ENCODE data around the gene SURF6. TPM values are rescaled to one million over a fixed set of nuclear protein-coding genes. Genes with fewer than 3 reads are reported as not detected.

Gene SURF6
- total RNA-seq, 2 experiments from 2014 or later, result 19.2 to 27.8 TPM

DNA sequence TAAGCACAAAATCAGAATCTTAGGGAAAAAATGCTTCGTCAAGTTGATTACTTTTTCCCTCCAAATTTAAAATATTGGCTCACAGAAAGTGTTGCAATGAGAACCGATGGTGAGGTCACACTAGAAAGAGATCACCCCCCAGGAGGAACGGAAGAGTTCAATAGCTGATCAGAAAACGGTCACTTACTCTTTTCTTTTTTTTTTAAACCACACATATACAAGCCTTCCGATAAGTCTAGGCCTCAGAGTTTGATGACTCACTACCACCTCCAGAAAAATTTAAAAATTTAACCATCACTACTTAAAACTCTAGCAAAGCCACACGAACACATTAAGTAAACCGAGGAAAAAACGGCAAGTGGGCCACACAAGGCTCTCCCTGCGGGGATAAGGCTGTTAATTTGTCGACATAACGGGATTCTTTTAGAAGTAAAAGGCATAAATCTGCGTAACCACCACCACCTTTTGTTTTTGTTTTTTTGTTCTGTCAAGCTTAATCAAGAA lies 38.7 kb upstream of the SURF6 start:
- intact Hi-C loops (cut with micrococcal nuclease; ENCODE audit: unreplicated experiment), result loop anchor here (2.0 kb wide), 1 partner anchor 38 kb away; the partner anchor contains the start of gene SURF6
- Histone ChIP-seq H3K4me1 (ENCODE audit: insufficient read depth, low read length, poor library complexity, severe bottlenecking) (peaks cover 36% of the 10 kb centered on the region), H3K27ac (ENCODE audit: low read depth, low read length, poor library complexity, severe bottlenecking) (peak overlapping the region; percentile 67), H3K36me3 (ENCODE audit: insufficient read depth, low read length) (peaks cover 40% of the 10 kb centered on the region), H3K9me3 (ENCODE audit: low read length) (no peaks in the 10 kb centered on the region), H3K79me2 (ENCODE audit: insufficient read depth, low read depth, low read length) (peaks cover 62% of the 10 kb centered on the region), H3K9me2 (ENCODE audit: insufficient read depth, low read length) (no peaks in the 10 kb centered on the region), H4K20me1 (ENCODE audit: insufficient read depth, low read length) (peaks cover 22% of the 10 kb centered on the region), H3K4me3 (ENCODE audit: low read depth, low read length, poor library complexity, severe bottlenecking) (peak overlapping the region; percentile 91), H3K4me2 (ENCODE audit: low read length) (peak overlapping the region; percentile 94), H2AFZ (ENCODE audit: low read length) (no peak overlapping the region)
- no TSS peak for BruUV-seq (replicated peaks)
- DNase-seq (ENCODE audit: low spot score), result no peak
- TF ChIP-seq, protein P1, sequence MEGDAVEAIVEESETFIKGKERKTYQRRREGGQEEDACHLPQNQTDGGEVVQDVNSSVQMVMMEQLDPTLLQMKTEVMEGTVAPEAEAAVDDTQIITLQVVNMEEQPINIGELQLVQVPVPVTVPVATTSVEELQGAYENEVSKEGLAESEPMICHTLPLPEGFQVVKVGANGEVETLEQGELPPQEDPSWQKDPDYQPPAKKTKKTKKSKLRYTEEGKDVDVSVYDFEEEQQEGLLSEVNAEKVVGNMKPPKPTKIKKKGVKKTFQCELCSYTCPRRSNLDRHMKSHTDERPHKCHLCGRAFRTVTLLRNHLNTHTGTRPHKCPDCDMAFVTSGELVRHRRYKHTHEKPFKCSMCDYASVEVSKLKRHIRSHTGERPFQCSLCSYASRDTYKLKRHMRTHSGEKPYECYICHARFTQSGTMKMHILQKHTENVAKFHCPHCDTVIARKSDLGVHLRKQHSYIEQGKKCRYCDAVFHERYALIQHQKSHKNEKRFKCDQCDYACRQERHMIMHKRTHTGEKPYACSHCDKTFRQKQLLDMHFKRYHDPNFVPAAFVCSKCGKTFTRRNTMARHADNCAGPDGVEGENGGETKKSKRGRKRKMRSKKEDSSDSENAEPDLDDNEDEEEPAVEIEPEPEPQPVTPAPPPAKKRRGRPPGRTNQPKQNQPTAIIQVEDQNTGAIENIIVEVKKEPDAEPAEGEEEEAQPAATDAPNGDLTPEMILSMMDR (conservative IDR thresholded peaks at IDR 0.05; ENCODE audit: low read length), result no peak
- TF ChIP-seq EZH2phosphoT487 (IDR thresholded peaks at IDR 0.05; ENCODE audit: borderline replicate concordance, low read depth, low read length), result no peak
- POLR2A ChIA-PET, result interaction anchor here (1.0 to 1.4 kb wide), 2 partner anchors 21 to 105 kb away, joined by 4 to 5 read pairs; no protein-coding TSS in a partner anchor
- CTCF ChIA-PET (ENCODE audit: unreplicated experiment), result interaction anchor here (1.0 kb wide), 1 partner anchor 18 kb away, joined by 3 read pairs; no protein-coding TSS in a partner anchor

DNA sequence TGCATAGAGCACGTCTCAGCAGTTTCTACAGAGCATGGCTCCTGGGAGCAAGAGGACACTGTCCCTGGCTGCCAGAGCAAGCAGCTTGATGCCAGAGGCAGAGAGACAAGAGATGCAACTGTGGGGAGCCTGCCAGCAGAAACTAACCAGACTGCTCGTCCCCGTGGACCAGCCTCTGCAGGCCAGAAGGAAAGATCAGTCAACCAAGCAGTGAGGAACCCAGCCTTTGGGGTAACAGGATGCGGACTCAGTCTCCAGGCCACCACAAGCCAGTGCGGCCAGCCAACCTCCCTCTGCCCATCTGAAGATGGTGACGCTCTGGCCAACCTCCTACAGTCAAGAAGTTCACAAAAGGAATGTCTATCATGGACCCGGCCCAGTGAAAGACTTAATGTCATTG lies 36.2 kb upstream of the SURF6 start:
- ChIA-PET CTCF (ENCODE audit: unreplicated experiment) (no interaction called here), POLR2A (no interaction called here)
- peaks cover 22% of the 10 kb centered on the region for H4K20me1 ChIP-seq (ENCODE audit: insufficient read depth, low read length)
- DNase-seq (ENCODE audit: low spot score), result no peak
- H3K9me3 ChIP-seq (ENCODE audit: low read length), result no peaks in the 10 kb centered on the region
- no peak overlapping the region for H3K4me3 ChIP-seq (ENCODE audit: low read depth, low read length, poor library complexity, severe bottlenecking)
- H2AFZ ChIP-seq (ENCODE audit: low read length), result no peak overlapping the region
- H3K36me3 ChIP-seq (ENCODE audit: insufficient read depth, low read length), result peaks cover 60% of the 10 kb centered on the region
- peaks cover 76% of the 10 kb centered on the region for H3K79me2 ChIP-seq (ENCODE audit: insufficient read depth, low read depth, low read length)
- no peaks in the 10 kb centered on the region for H3K9me2 ChIP-seq (ENCODE audit: insufficient read depth, low read length)
- no TSS peak for BruUV-seq (replicated peaks)
- H3K4me1 ChIP-seq (ENCODE audit: insufficient read depth, low read length, poor library complexity, severe bottlenecking), result peaks cover 36% of the 10 kb centered on the region
- no peak for TF ChIP-seq EZH2phosphoT487 (IDR thresholded peaks at IDR 0.05; ENCODE audit: borderline replicate concordance, low read depth, low read length)
- TF ChIP-seq, protein P1 (conservative IDR thresholded peaks at IDR 0.05; ENCODE audit: low read length), result no peak
- no peak overlapping the region for H3K27ac ChIP-seq (ENCODE audit: low read depth, low read length, poor library complexity, severe bottlenecking)
- H3K4me2 ChIP-seq (ENCODE audit: low read length), result peak overlapping the region; percentile 39; the same call in 1 of the 2 replicates
- intact Hi-C loops (cut with micrococcal nuclease; ENCODE audit: unreplicated experiment), result no loop called here

DNA sequence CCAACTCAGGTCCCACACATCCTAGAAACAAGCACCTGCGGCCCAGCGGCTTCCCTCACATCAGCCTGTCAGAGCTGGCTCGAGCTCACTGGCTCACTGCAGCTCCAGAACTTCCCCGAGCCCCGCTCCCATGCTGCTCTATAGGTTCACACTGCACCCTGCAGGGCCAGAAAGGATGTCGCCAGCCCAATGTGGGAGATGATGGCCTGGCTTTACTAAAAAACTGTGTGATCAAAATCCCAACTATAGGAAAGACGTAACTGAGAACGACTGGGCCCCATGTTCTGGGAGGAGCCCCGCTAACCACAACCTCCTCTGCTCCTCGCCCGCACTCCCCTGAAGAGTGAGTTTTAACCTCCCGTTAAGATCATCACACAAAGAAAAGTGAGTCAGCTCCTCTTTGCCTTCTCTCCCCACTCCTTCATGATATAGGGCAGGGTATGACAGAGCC lies 35.3 kb upstream of the SURF6 start:
- Histone ChIP-seq H3K4me3 (ENCODE audit: low read depth, low read length, poor library complexity, severe bottlenecking) (no peak overlapping the region), H2AFZ (ENCODE audit: low read length) (no peak overlapping the region), H3K79me2 (ENCODE audit: insufficient read depth, low read depth, low read length) (peaks cover 76% of the 10 kb centered on the region), H3K4me2 (ENCODE audit: low read length) (peak overlapping the region; percentile 39), H3K36me3 (ENCODE audit: insufficient read depth, low read length) (peaks cover 69% of the 10 kb centered on the region), H3K9me3 (ENCODE audit: low read length) (no peaks in the 10 kb centered on the region), H3K4me1 (ENCODE audit: insufficient read depth, low read length, poor library complexity, severe bottlenecking) (peaks cover 31% of the 10 kb centered on the region), H3K9me2 (ENCODE audit: insufficient read depth, low read length) (no peaks in the 10 kb centered on the region), H3K27ac (ENCODE audit: low read depth, low read length, poor library complexity, severe bottlenecking) (peak overlapping the region; percentile 38), H4K20me1 (ENCODE audit: insufficient read depth, low read length) (peaks cover 22% of the 10 kb centered on the region)
- ChIA-PET POLR2A (no interaction called here), CTCF (ENCODE audit: unreplicated experiment) (no interaction called here)
- TF ChIP-seq, protein P1 (conservative IDR thresholded peaks at IDR 0.05; ENCODE audit: low read length), result no peak; the same call in 1 of the 2 replicates
- no peak for TF ChIP-seq EZH2phosphoT487 (IDR thresholded peaks at IDR 0.05; ENCODE audit: borderline replicate concordance, low read depth, low read length)
- intact Hi-C loops (cut with micrococcal nuclease; ENCODE audit: unreplicated experiment), result no loop called here
- BruUV-seq (replicated peaks), result no TSS peak
- DNase-seq (ENCODE audit: low spot score), result no peak

Measured in OCI-LY7 (cell line).